OCI-LY1 (cell line): Measurements from ENCODE around the gene NUMB.
A peak's percentile ranks its signal among the peaks of the same experiment; 100 is the strongest.

Source experiments
- H2AFZ ChIP-seq: fragments of 200-600 bp; sonication (generic), shearing (Covaris generic); 2 replicates; pipeline ENCODE4 v1.6.0; 2014; ENCODE audit warnings: antibody characterized with exemption, mild to moderate bottlenecking, low read length
- H3F3A ChIP-seq: fragments of 200-600 bp; sonication (generic), shearing (Covaris generic); 2 replicates; pipeline ENCODE4 v1.6.0; 2014; ENCODE audit warnings: mild to moderate bottlenecking, antibody characterized with exemption, low read length, moderate library complexity; ENCODE audit not compliant: insufficient read depth
- H3K27ac ChIP-seq: fragments of 200-600 bp; sonication (generic); 2 replicates; pipeline ENCODE4 v1.5.1; 2014; ENCODE audit warnings: low read length, mixed run types, mild to moderate bottlenecking, low read depth; ENCODE audit not compliant: poor library complexity, severe bottlenecking
- H3K27me3 ChIP-seq: fragments of 200-600 bp; sonication (generic); 2 replicates; pipeline ENCODE4 v1.6.0; 2014; ENCODE audit warnings: antibody characterized with exemption, mild to moderate bottlenecking, low read length, moderate library complexity; ENCODE audit not compliant: insufficient read depth
- H3K36me3 ChIP-seq: fragments of 200-600 bp; sonication (generic); 2 replicates; pipeline ENCODE4 v1.6.1; 2014; ENCODE audit warnings: mild to moderate bottlenecking, antibody characterized with exemption, low read length, moderate library complexity, mixed read lengths; ENCODE audit not compliant: insufficient read depth
- H3K4me1 ChIP-seq: fragments of 200-600 bp; sonication (generic); 2 replicates; pipeline ENCODE4 v1.5.1; 2014; ENCODE audit warnings: mild to moderate bottlenecking, low read length, moderate library complexity; ENCODE audit not compliant: insufficient read depth, severe bottlenecking
- H3K4me2 ChIP-seq: fragments of 200-600 bp; sonication (generic), shearing (Covaris generic); 2 replicates; pipeline ENCODE4 v1.6.1; 2014; ENCODE audit warnings: low read length
- H3K4me3 ChIP-seq: fragments of 200-600 bp; sonication (generic); 2 replicates; pipeline ENCODE4 v1.5.1; 2014; ENCODE audit warnings: low read length, low read depth, mild to moderate bottlenecking, mixed read lengths; ENCODE audit not compliant: poor library complexity, severe bottlenecking
- H3K79me2 ChIP-seq: fragments of 200-600 bp; shearing (Covaris generic); 2 replicates; pipeline ENCODE4 v1.6.1; 2016; ENCODE audit warnings: mixed run types, low read length, mixed read lengths; ENCODE audit not compliant: insufficient read depth
- H3K9ac ChIP-seq: fragments of 200-600 bp; sonication (generic), shearing (Covaris generic); 2 replicates; pipeline ENCODE4 v1.6.1; 2014; ENCODE audit warnings: mild to moderate bottlenecking, low read length, mixed read lengths
- H3K9me2 ChIP-seq: fragments of 200-600 bp; sonication (generic), shearing (Covaris generic); 2 replicates; pipeline ENCODE4 v1.6.1; 2014; ENCODE audit warnings: low read depth, mild to moderate bottlenecking, low read length, mixed read lengths
- H3K9me3 ChIP-seq: fragments of 200-600 bp; shearing (Covaris generic); 2 replicates; pipeline ENCODE4 v1.6.1; 2014; ENCODE audit warnings: low read length, mixed read lengths
- H4K20me1 ChIP-seq: fragments of 200-600 bp; sonication (generic), shearing (Covaris generic); 2 replicates; pipeline ENCODE4 v1.6.0; 2016; ENCODE audit warnings: mild to moderate bottlenecking, low read length; ENCODE audit not compliant: insufficient read depth
- EZH2 ChIP-seq: fragments of 200-600 bp; sonication (generic), shearing (Covaris generic); IDR thresholded peaks from 2 replicates; pipeline ENCODE4 v1.8.0; 2017; ENCODE audit warnings: borderline replicate concordance, mixed run types, mild to moderate bottlenecking, antibody characterized with exemption, low read length, moderate library complexity, mixed read lengths
- TF ChIP-seq, protein P1 (sequence below): fragments of 200-600 bp; sonication (generic), shearing (Covaris generic); IDR thresholded peaks from 2 replicates; pipeline ENCODE4 v1.5.1; 2017; ENCODE audit warnings: mild to moderate bottlenecking, antibody characterized with exemption, low read length, moderate library complexity, mixed read lengths

NUMB gene

DNA sequence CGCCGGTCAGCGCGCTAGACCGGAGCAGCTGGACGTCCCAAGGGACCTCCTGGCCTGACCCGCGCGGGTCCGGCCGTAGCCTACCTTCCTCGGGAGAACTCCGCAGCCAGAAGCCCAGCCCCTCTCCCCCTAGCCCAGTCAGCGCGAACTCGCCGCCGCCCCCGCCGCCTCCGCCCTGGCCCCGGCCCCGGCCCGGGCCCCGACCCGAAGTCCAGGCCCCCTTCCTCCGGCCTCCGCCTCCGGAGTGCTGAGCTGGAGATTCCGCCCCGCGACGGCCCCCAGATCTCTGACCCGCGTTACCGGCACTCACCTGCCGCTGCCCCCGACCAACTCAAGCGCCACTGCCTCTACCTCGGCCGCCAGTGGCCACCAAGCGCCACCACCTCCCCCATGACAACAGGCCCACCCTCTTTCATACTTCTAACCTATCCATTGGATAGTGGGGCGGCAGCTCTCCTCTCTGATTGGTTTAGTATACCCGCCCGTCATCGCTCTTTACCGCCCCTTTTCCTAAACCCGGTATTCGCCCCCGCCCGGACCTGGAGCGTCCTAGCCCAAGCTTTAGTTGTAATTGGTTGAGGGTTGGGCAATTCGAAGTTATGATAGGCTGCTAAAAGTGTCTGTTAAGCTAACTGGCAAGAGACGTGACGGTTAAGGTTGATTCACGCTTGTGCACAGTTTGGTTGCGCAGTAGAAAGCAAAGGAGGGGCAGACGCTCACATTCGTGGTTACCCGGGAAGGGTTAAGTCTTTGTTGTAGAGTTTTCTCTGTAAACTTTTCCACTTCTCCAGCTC lies at the start of gene NUMB:
Gene NUMB (minus strand): TSS at position 364 of the 794 bp plus-strand sequence. CDS start 102,795 bp downstream, outside the sequence.
- Histone ChIP-seq H3K27me3 (no peaks in the 10 kb centered on the region), H3K9ac (peak within 1 kb of the TSS; percentile 82), H3K36me3 (no peaks in the 10 kb centered on the region), H3K27ac (no peak within 1 kb of the TSS), H3K4me2 (peak within 1 kb of the TSS; percentile 87), H3K4me3 (peak within 1 kb of the TSS; percentile 85), H3K9me2 (no peaks in the 10 kb centered on the region), H3K4me1 (peaks cover 51% of the 10 kb centered on the region), H2AFZ (peak within 1 kb of the TSS; percentile 90), H3K9me3 (no peaks in the 10 kb centered on the region), H3K79me2 (peaks cover 12% of the 10 kb centered on the region), H4K20me1 (no peaks in the 10 kb centered on the region), H3F3A (no peaks in the 10 kb centered on the region)
- TF ChIP-seq EZH2, result no peak
- TF ChIP-seq, protein P1, sequence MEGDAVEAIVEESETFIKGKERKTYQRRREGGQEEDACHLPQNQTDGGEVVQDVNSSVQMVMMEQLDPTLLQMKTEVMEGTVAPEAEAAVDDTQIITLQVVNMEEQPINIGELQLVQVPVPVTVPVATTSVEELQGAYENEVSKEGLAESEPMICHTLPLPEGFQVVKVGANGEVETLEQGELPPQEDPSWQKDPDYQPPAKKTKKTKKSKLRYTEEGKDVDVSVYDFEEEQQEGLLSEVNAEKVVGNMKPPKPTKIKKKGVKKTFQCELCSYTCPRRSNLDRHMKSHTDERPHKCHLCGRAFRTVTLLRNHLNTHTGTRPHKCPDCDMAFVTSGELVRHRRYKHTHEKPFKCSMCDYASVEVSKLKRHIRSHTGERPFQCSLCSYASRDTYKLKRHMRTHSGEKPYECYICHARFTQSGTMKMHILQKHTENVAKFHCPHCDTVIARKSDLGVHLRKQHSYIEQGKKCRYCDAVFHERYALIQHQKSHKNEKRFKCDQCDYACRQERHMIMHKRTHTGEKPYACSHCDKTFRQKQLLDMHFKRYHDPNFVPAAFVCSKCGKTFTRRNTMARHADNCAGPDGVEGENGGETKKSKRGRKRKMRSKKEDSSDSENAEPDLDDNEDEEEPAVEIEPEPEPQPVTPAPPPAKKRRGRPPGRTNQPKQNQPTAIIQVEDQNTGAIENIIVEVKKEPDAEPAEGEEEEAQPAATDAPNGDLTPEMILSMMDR, result no peak

DNA sequence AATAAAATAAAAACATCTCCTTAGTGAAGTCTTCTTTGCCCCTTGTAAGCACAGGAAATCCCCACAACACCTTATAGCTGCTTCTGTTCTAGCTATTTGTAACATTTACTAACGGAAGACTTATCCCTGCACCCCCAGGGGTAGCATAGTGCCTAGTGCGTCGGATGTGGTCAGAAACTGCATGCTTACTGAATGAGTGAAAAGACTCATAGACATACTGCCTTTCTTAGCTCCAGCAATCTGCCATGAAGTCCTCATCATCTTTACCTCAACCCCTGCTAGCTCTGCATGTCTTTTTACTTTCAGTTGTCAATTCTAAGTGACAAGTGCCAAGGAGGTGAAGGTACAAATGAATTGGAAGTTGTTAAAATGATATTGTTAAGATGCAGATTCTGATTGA lies 45.3 kb upstream of the NUMB start:
- TF ChIP-seq EZH2, result no peak
- TF ChIP-seq, protein P1, result no peak
- no peak overlapping the region for H2AFZ ChIP-seq
- H3K4me2 ChIP-seq, result no peak overlapping the region
- H3K27me3 ChIP-seq, result no peaks in the 10 kb centered on the region
- no peaks in the 10 kb centered on the region for H4K20me1 ChIP-seq
- H3K9me2 ChIP-seq, result no peaks in the 10 kb centered on the region
- no peak overlapping the region for H3K27ac ChIP-seq
- H3K79me2 ChIP-seq, result no peaks in the 10 kb centered on the region
- H3K9me3 ChIP-seq, result no peaks in the 10 kb centered on the region
- H3K4me3 ChIP-seq, result no peak overlapping the region
- no peak overlapping the region for H3K9ac ChIP-seq
- no peaks in the 10 kb centered on the region for H3K4me1 ChIP-seq
- peaks cover 3% of the 10 kb centered on the region; the same call in 1 of the 2 replicates for H3K36me3 ChIP-seq
- no peaks in the 10 kb centered on the region for H3F3A ChIP-seq

DNA sequence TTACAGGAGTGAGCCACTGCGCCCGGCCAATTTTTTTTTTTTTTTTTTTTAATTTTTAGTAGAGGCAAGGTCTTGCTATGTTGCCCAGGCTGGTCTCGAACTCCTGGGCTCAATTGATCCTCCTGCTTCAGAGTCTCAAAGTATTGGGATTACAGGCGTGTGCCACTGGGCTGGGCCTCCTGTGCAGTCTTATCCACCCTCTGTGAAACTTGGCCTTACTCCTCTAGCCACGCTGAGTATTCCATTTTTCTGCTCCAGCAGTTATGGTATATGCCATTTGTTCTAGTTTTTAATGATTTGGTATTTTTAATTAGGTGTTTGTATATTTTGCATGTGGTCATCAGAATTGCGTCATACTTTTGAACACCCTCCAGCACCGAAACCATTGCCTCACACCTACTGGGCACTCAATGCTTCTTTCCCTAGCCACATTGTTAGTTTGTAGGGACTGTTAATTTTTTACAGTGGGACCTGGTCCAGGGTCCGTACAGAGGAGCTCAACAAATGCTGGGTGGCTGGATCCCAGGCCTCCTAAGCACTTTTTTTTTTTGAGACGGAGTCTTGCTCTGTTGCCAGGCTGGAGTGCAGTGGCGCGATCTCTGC lies 43.8 kb upstream of the NUMB start:
- no peak overlapping the region for H3K4me3 ChIP-seq
- H2AFZ ChIP-seq, result no peak overlapping the region
- no peak for TF ChIP-seq EZH2
- TF ChIP-seq, protein P1, result no peak
- no peak overlapping the region for H3K9ac ChIP-seq
- H3K9me3 ChIP-seq, result no peaks in the 10 kb centered on the region
- no peaks in the 10 kb centered on the region for H3K27me3 ChIP-seq
- H3K36me3 ChIP-seq, result peaks cover 6% of the 10 kb centered on the region; the same call in 1 of the 2 replicates
- H3K4me2 ChIP-seq, result no peak overlapping the region
- no peaks in the 10 kb centered on the region for H3K9me2 ChIP-seq
- no peaks in the 10 kb centered on the region for H3K79me2 ChIP-seq
- H3F3A ChIP-seq, result no peaks in the 10 kb centered on the region
- no peaks in the 10 kb centered on the region for H3K4me1 ChIP-seq
- H4K20me1 ChIP-seq, result no peaks in the 10 kb centered on the region
- H3K27ac ChIP-seq, result no peak overlapping the region
